HTERT RPE-1 (cell line): ENCODE data around the gene CD36.

Experiments
- in situ Hi-C: fragments of 300-500 bp; cut with MboI; formaldehyde crosslinking; loops from 4 replicates; pipeline ENCODE4 v1.14.3; 2020; ENCODE audit warnings: low sequenced_read_pairs

CD36 gene

GRCh38 chr7:80623503-80624252 is 14.8 kb upstream of the CD36 start:
- in situ Hi-C loops = no loop called here

- in situ Hi-C loops = no loop called here
Observed at GRCh38 chr7:80624763-80625162, 13.7 kb upstream of the CD36 start.

GRCh38 chr7:80629023-80629422 is 9.4 kb upstream of the CD36 start:
- in situ Hi-C loops = no loop called here

- in situ Hi-C loops = no loop called here
Observed at GRCh38 chr7:80630608-80631405, 7.6 kb upstream of the CD36 start.

GRCh38 chr7:80631421-80631820 is 7.0 kb upstream of the CD36 start:
- in situ Hi-C loops = no loop called here

- in situ Hi-C loops = no loop called here
Observed at GRCh38 chr7:80632139-80632538, 6.3 kb upstream of the CD36 start.

- in situ Hi-C loops = no loop called here
Observed at GRCh38 chr7:80632819-80633218, 5.6 kb upstream of the CD36 start.

GRCh38 chr7:80634505-80634904 is 3.9 kb upstream of the CD36 start:
- in situ Hi-C loops = no loop called here

GRCh38 chr7:80635533-80635932 is 2.9 kb upstream of the CD36 start:
- in situ Hi-C loops = no loop called here

GRCh38 chr7:80635998-80636397 is 2.4 kb upstream of the CD36 start:
- in situ Hi-C loops = no loop called here

GRCh38 chr7:80636709-80637108 is 1.7 kb upstream of the CD36 start:
- in situ Hi-C loops = no loop called here

- in situ Hi-C loops = no loop called here
Observed at GRCh38 chr7:80637454-80637853, 988 bp upstream of the CD36 start.

GRCh38 chr7:80639011-80639410 is 569 bp downstream of the CD36 start:
- in situ Hi-C loops = no loop called here

- in situ Hi-C loops = no loop called here
Observed at GRCh38 chr7:80640846-80641245, 2.4 kb downstream of the CD36 start.

GRCh38 chr7:80641548-80641947 is 3.1 kb downstream of the CD36 start:
- in situ Hi-C loops = no loop called here

- in situ Hi-C loops = no loop called here
Observed at GRCh38 chr7:80642871-80643270, 4.4 kb downstream of the CD36 start.

GRCh38 chr7:80643336-80643915 is 5.0 kb downstream of the CD36 start:
- in situ Hi-C loops = no loop called here

GRCh38 chr7:80644054-80644453 is 5.6 kb downstream of the CD36 start:
- in situ Hi-C loops = no loop called here

- in situ Hi-C loops = no loop called here
Observed at GRCh38 chr7:80646083-80646865, 7.8 kb downstream of the CD36 start.

- in situ Hi-C loops = no loop called here
Observed at GRCh38 chr7:80647436-80647835, 9.0 kb downstream of the CD36 start.

GRCh38 chr7:80648031-80648600 is 9.7 kb downstream of the CD36 start:
- in situ Hi-C loops = no loop called here
